ENCODE results near the gene EPHB2. TPM values are rescaled to one million over a fixed set of nuclear protein-coding genes. Genes with fewer than 3 reads are reported as not detected.

EPHB2 gene
- total RNA-seq, 2 experiments from 2014 or later = 0.59 TPM; not detected in 1

DNA sequence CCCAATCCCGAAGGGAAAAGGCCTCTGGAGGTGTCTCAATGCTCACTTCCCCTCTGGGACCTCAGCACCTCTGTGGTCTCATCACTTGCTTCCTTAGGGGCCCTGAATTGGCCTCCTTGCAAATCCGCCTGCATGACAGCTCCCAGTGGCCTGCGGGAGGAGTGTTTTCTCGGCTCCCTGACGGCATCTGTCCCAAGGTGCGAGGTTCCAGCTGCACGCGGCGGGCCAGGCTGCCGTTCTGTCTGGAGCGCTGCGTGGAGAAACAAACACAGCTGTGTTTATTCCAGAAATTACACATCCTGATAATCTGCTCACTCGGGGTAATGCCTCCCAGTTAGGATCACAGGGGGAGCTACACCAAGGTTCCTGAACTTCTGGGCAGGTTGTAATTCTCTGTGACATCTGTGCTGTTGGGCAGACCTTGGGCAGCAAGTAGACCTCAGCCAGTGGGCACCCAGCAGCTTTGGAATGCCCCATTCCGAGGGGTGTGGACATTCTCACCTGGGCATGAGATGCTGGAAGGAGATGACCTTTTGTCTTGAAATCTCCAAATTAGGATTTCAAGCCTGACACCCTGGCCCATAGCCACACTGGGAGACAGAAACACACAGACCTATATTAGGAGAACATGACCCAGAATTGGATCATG, 18.2 kb downstream of the EPHB2 start:
- Histone ChIP-seq H2AFZ (ENCODE audit: low read length) (no peak overlapping the region), H3K4me2 (ENCODE audit: low read length) (no peak overlapping the region), H3K9me3 (ENCODE audit: low read length) (no peaks in the 10 kb centered on the region), H3K27ac (ENCODE audit: low read depth, low read length, poor library complexity, severe bottlenecking) (no peak overlapping the region), H3K79me2 (ENCODE audit: insufficient read depth, low read depth, low read length) (no peaks in the 10 kb centered on the region), H3K4me3 (ENCODE audit: low read depth, low read length, poor library complexity, severe bottlenecking) (no peak overlapping the region), H3K4me1 (ENCODE audit: insufficient read depth, low read length, poor library complexity, severe bottlenecking) (no peaks in the 10 kb centered on the region), H3K9me2 (ENCODE audit: insufficient read depth, low read length) (no peaks in the 10 kb centered on the region), H3K36me3 (ENCODE audit: insufficient read depth, low read length) (no peaks in the 10 kb centered on the region), H4K20me1 (ENCODE audit: insufficient read depth, low read length) (no peaks in the 10 kb centered on the region)
- intact Hi-C loops (cut with micrococcal nuclease; ENCODE audit: unreplicated experiment) = no loop called here
- ChIA-PET POLR2A (interaction anchor here (1.6 kb wide), 1 partner anchor 17 kb away, joined by 4 read pairs; no protein-coding TSS in a partner anchor), CTCF (ENCODE audit: unreplicated experiment) (no interaction called here)
- BruUV-seq (replicated peaks) = no TSS peak
- TF ChIP-seq EZH2phosphoT487 (IDR thresholded peaks at IDR 0.05; ENCODE audit: borderline replicate concordance, low read depth, low read length) = no peak
- DNase-seq (ENCODE audit: low spot score) = no peak

DNA sequence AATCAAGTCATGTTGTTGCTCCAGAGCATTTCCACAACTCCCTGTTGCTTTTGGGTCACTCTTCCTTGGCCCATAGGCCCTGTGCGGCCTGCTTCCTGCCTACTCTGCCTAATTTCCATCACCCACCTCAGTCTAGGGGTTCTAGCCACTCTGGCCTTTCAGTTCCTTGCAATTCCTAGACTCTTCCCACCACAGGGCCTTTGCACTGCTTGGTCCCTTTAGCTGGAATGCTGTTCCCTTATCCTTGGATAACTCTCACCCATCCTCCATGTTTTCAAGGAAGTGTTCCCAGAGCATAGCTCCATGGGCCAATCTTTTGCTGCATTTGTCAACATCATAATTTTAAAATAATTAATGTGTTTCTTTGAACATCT, 18.7 kb downstream of the EPHB2 start:
- no peak overlapping the region for H3K27ac ChIP-seq (ENCODE audit: low read depth, low read length, poor library complexity, severe bottlenecking)
- no peaks in the 10 kb centered on the region for H3K36me3 ChIP-seq (ENCODE audit: insufficient read depth, low read length)
- H3K4me3 ChIP-seq (ENCODE audit: low read depth, low read length, poor library complexity, severe bottlenecking) = no peak overlapping the region
- DNase-seq (ENCODE audit: low spot score) = no peak
- ChIA-PET CTCF (ENCODE audit: unreplicated experiment) (no interaction called here), POLR2A (interaction anchor here (1.6 kb wide), 1 partner anchor 17 kb away, joined by 4 read pairs; no protein-coding TSS in a partner anchor)
- no peak overlapping the region for H2AFZ ChIP-seq (ENCODE audit: low read length)
- no peaks in the 10 kb centered on the region for H4K20me1 ChIP-seq (ENCODE audit: insufficient read depth, low read length)
- no peaks in the 10 kb centered on the region for H3K4me1 ChIP-seq (ENCODE audit: insufficient read depth, low read length, poor library complexity, severe bottlenecking)
- no peaks in the 10 kb centered on the region for H3K9me2 ChIP-seq (ENCODE audit: insufficient read depth, low read length)
- intact Hi-C loops (cut with micrococcal nuclease; ENCODE audit: unreplicated experiment) = no loop called here
- no peaks in the 10 kb centered on the region for H3K79me2 ChIP-seq (ENCODE audit: insufficient read depth, low read depth, low read length)
- TF ChIP-seq EZH2phosphoT487 (IDR thresholded peaks at IDR 0.05; ENCODE audit: borderline replicate concordance, low read depth, low read length) = no peak
- TF ChIP-seq CTCF (conservative IDR thresholded peaks at IDR 0.05; ENCODE audit: low read length) = no peak
- BruUV-seq (replicated peaks) = no TSS peak
- no peak overlapping the region for H3K4me2 ChIP-seq (ENCODE audit: low read length)
- no peaks in the 10 kb centered on the region for H3K9me3 ChIP-seq (ENCODE audit: low read length)

DNA sequence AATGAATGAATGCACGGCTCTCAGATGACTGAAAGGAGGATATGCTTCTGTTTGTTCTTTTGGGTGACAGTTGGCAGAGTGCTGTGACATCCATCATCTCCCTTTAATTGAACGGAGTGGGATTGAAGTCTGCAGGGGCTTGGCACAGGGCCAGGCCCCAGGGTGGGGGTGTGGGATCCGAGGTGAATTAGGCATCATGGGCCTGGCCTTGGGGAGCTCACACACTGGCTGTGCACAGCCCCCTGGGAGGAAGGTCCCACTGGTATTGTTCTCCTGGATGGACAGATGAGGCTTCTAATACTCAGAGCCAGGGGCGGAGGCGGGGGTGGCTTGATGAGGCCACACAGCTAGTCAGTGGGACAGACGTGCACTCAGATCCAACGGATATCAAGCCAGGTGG, 19.3 kb downstream of the EPHB2 start:
- no peaks in the 10 kb centered on the region for H3K4me1 ChIP-seq (ENCODE audit: insufficient read depth, low read length, poor library complexity, severe bottlenecking)
- H3K27ac ChIP-seq (ENCODE audit: low read depth, low read length, poor library complexity, severe bottlenecking) = no peak overlapping the region
- no peak overlapping the region for H3K4me3 ChIP-seq (ENCODE audit: low read depth, low read length, poor library complexity, severe bottlenecking)
- H3K9me2 ChIP-seq (ENCODE audit: insufficient read depth, low read length) = no peaks in the 10 kb centered on the region
- H3K36me3 ChIP-seq (ENCODE audit: insufficient read depth, low read length) = no peaks in the 10 kb centered on the region
- no peak overlapping the region for H3K4me2 ChIP-seq (ENCODE audit: low read length)
- BruUV-seq (replicated peaks) = no TSS peak
- no peaks in the 10 kb centered on the region for H4K20me1 ChIP-seq (ENCODE audit: insufficient read depth, low read length)
- intact Hi-C loops (cut with micrococcal nuclease; ENCODE audit: unreplicated experiment) = no loop called here
- H2AFZ ChIP-seq (ENCODE audit: low read length) = no peak overlapping the region
- no peaks in the 10 kb centered on the region for H3K79me2 ChIP-seq (ENCODE audit: insufficient read depth, low read depth, low read length)
- TF ChIP-seq EZH2phosphoT487 (IDR thresholded peaks at IDR 0.05; ENCODE audit: borderline replicate concordance, low read depth, low read length) (no peak), CTCF (conservative IDR thresholded peaks at IDR 0.05; ENCODE audit: low read length) (no peak)
- DNase-seq (ENCODE audit: low spot score) = no peak
- no peaks in the 10 kb centered on the region for H3K9me3 ChIP-seq (ENCODE audit: low read length)
- POLR2A ChIA-PET = interaction anchor here (1.6 kb wide), 1 partner anchor 18 kb away, joined by 4 read pairs; no protein-coding TSS in a partner anchor
- CTCF ChIA-PET (ENCODE audit: unreplicated experiment) = no interaction called here
